HG03025 (cell line): ENCODE data around the gene ZFP36L1.

Experiments used
- ATAC-seq: cut with Tn5 transposase; IDR thresholded peaks from one replicate; pipeline ENCODE4 v1.9.1; 2021; ENCODE audit warnings: mild to moderate bottlenecking, moderate library complexity; ENCODE audit not compliant: unreplicated experiment, low FRiP score

The ZFP36L1 gene

DNA sequence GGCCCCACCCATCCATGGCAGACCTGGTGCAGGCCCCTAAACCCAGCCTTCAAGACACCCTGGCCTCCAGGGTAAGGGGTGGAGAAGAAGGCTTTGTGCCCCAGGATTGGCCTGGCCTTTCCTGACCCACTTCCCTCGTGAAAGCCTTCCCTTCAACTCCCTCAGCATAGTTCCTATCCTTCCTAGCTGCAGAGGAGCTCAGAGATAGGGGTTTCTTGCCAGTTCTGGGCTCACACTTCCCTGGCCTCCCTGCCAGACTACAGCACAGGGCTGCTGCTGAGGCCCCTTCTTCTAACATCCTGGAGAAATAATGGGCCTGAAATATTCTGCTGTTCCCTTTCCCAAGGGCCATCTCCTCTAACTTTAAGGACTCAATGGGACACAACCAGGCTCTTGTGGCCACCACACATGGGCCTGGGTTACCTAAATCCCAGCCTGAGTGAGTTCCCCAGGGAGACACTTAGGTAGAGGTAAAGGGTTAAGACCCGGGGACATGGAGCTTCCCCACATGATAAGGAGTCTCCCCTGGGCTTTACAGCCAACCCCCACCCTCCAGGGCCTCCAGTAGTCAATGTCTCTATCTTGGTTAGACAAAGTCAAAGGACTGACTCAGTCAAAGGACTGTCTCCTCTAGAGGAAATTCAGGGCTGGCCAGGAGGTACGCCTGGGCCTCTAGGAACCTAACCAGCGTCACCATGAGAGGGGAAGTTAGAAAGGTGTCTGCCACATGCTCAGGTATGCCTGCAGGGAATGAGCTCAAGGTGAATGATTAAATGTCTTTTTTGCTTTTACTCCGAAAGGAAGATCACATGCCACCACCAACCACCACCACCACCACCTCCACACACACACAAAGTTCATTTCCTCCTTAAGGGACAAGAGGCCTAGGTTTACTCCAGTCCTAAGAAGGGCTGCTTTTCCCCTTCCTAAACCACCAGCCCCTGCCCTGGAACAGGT, 7.1 kb downstream of the ZFP36L1 start:
- no peak for ATAC-seq

DNA sequence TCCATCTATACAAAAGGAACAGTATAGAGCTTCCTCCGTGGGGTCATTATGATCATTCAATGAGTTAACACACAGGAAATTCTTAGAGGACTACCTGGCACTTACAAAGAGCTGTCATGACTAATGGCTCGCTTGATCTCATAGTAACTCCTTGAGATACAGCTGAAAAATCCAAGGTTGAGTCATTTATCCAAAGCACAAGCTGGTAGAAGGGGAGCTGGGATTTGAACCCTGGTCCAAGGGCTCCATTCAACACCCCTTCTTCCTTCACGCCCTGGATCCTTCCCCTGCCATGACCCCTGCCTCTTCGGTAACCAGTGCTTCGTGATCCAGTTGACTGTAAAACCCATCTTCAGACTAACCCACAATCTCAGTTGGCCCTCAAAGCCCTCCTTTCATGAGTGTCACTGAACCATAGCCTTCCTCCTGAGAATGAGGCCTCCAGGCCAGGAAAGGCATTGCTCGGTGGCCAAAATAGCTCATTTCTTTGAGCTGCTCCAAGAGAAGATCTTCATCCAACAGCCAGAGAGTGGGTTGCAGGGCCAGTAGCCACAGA, 7.8 kb downstream of the ZFP36L1 start:
- ATAC-seq: no peak

DNA sequence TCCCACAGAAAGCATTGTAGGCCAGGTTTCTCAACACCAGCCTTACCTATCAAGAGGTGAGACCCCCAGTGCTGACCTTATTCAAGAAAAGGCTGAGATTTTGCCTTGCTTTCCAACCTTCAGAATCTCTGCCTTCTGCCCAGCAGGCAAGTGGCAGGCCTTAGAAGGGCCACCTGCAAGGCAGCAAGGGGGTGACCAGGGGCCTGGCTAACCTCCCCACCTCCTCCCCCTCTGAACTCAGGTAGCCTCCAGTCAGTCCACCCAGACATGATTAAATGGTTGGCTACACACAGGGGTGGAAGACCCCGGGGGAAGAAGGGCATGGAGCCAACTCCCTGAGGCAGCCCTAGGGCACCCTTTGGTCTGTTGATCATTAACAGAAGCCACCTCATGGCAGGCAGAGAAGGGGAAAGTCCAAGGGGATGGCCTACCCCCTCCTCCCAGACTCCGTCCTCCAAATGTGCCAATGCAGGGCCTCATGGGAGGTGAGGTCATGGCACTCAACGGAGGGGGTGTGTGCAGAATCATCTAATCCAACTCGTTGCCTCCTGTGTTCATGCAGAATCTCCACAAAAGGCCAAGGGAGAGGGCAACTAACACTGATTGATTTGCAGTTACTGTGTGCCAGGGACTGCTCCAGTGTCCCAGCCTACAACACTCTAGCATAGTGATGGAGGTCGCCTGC, 8.5 kb downstream of the ZFP36L1 start:
- no peak for ATAC-seq

DNA sequence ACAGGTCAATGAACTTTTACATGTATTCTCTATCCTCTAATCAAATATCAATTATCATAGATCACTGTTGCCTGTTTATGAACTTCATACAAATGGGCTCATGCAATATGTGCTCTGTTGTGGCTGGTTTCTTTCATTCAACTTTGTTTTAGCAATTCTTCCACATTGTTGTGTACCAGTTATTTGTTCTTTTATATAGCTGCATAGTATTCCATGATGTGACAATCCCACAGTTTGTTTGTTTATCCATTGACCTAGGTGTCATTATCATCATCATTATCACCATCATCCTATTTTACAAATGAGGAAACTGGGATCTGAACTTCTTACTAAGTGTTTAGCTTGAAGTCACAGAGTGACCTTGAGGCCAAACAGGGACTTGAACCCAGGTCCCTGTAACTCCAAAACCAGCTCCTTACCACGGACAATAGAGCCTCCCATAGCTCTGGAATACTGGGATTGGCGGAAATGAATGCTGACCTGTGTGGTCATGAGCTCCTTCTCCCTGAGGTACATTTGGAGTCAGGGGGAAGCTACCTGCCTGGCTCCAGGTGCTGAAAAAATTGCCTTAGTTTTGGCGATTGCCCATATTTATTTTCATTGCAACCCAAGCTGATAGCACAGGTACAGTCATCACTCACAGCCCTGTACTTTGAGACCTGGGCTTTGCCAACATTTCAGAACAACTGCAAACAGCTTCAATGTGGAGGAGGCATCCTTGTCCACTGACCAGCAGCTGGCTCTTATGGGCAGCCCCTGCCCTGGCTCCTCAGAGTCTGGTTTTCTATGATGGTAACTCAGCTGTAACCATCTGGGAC, 9.2 kb downstream of the ZFP36L1 start:
- no peak for ATAC-seq

DNA sequence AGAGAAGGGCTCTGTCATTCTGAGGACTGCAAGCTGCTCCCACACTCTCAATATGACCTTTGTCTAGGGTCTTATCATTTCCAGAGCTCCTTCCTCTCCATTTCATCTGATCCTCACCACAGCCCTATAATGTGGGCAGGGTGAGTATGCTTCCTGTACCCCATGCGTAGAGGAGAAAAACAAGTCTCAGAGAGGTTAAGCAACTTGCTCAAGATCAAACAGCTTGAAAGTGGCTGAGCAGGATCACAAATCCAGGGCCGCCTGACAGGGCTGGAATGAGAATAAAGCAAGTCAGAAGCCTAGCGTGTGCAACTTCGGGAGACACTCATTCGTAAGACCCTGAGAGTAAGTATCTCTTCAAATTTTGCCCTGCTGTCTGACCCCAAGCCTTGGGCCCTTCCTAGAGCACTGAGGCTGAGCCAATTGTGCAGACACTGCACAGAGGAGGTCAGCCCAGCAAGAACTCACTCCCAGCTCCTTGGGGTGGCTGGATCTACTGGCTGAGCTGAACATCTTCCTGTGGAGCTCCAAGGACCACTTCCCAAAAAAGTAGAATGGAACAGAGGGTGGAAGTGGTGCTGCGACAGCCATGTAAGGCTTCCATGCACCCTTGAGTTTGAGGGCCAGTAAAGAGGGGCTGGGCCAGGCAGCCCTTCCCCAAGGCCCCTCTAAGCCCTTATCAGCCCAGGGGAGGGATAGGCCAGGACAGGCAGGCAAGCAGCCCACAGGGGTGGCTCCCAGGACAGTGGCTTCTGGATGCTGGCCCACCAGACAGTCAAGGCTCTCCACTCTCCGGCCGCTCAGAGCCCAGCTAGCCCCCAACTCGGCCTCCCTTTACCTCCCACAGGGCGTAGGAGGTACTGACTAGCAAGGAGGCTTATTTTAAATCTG, 10.5 kb downstream of the ZFP36L1 start:
- no peak for ATAC-seq

DNA sequence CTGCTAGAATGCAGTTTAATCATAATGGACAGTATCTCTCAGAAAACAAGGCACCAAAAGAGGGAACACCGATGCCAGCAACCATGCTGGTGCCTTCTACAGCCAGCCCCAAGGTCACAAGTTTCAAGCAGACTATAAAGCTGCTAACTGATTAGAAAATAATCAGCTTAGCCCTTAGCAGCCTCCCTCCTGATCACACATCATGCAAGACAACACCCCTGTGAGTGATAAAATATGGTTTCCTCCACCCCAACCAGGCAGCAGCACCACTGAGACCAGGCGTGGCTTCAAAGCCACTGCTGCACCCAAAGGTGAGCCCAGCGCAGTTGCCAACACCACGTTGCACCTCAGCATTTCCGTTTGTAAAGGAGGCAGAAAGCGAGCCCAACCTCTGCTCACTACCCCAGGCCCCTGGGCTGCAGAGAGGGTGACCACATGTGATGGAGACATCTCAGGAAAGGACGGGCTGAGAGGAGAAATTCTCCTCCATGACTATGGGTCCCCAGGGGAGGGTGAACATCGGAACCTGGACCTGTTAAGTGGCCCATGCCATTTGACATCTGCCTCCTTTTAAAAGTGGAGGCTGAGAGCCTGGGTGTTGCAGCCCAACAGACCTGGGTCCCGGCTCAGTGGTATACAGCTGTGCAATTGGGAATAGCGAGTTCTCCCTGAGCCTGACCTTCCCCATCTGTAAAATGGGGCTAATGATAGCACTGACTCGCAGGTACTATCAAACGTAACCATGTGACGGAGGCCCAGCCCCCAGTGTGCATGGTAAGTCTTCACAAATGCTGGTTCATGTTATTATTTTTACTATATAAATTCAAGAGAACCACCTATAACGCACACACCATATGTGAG, 11.5 kb downstream of the ZFP36L1 start:
- no peak for ATAC-seq

DNA sequence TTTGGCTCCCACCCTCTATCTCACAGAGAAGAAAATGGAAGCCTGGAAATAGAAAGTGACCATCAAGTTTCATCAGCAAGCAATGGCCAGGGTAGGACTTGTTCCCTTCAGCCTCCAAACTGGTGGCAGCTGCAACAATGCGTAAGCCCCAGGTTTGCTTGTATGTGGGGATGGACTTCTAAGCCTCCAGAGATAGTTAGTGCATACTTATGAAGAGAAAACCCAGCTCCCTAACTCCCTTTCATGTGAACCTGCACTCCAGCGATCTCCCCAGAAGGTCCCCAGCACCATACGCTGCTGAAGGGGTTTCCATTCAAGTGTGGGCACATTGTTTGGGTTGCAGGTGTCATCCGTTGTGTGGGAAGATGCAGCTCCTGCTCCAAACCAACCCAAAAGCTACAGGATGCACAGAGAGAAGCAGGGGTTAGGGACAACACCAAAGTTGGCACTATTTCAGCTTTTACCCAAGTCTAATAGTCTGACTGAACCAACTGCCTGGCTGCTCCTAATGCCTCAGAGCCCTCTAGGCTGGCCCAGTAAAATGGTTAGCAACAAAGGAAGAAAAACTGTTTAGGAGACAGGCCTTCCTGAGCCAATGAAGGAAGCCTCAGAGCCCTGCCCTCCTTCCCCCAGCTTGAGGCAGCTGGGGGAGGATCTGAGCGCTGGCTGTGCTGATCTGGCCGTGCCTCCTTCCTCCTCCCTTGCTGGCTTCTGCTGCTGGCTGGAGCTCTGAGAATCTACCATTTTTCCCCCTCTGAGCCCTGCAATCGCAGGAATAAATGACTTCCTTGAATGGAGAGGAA, 12.3 kb downstream of the ZFP36L1 start:
- no peak for ATAC-seq

DNA sequence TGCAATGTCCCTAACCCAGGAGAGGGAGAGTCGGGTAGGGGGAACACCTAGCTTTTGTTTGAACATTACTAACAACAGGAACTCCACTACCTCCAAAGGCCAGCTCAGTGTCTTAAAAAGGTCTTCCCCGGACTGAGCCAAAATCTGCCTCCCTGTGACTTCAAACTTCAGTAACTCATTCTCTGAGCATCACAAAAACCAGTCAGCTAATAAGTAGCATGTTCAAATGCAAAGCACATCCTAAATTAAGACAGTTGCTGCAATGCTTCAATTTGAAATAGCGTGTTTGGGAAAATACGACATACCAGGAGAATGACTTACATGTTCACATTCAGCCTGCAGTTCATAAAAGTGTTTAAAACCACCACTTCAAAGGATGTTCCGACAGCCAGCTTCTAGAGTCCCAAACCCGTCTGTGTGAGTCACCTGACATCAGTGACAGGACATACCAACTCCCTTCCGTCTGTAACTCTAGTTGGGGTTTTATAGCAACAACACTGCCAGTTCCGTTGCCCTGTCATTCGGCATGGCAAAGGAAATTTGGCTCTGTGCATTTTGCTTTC, 13.0 kb downstream of the ZFP36L1 start:
- no peak for ATAC-seq

DNA sequence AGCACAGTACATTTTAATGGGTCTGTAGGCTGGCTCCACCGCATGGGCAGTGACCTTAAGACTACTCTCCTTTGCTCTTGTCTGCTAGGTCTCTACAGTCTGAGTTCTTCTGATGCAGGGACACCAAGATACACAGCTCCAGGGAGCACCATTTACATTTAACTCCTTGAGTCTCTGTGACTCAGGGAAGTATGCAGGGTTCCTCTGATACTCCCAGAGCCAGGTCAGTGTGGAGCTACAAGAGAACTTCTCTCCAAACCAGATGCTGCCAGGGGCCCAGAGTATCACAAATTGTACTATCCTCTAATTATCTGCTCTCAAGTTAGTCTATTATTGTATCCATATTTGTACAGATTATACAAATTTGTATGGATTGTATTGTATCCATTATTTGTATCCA, 15.2 kb downstream of the ZFP36L1 start:
- no peak for ATAC-seq

DNA sequence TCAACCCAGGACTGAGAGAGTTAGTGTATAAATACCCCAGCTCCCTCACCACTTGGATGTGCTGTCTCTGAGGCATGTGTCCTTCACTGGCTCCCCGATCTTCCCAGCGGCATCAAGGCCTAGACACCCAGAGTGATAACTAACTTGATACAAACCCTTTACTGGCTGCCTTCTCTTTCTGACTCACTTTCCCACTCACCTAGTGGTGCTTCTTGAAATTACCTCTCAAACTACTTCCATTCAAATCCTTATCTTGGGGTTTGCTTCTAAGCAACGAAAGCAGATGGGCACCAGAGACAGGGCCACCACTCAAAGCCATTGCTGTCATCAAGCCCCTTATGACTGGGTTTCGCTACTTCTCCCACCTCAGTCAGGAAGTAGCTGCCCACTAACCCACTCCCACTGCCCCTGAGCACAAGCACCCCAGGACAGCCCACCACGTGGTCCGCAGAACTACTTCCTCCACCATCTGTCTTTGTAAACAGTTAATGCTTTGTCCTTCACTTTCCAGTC, 17.2 kb downstream of the ZFP36L1 start:
- ATAC-seq: no peak

DNA sequence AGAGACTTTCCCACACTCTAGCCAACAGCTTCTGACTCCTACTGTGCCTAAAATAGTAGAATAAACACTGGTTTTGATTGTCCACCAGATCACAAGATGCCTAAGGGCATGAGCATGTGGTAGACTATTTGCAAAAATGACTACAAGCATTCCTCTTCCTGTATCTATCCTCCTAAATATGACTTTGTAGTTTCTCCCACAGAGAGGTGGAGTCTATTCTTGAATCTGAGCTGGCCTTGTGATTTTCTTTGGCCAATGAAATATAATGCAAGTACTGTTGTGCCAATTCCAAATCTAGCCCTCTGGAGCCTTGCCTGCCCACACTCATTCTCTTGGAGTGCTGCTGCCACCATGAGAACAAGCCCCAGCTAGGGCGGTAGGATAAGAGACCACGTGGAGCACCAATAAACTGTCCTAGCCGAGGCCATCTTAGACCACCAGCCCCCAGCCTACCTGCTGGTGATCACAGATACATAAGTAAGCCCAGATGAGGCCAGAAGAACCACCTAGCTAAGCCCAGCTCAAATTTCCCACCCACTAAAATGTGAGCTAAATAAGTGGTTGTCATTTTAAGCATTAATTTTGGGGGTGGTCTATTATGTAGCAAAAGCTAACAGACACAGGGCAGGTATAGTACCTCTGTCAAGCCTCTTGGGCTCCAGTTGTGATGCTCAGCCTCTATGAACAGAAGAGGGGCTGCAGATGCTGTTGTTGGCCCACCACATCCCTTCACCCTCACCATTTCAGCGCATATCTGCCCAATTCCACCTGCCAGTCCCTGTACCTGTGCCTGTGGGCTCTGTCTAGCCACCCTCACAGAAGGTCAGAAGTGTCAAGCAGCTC, 17.9 kb downstream of the ZFP36L1 start:
- ATAC-seq: no peak

DNA sequence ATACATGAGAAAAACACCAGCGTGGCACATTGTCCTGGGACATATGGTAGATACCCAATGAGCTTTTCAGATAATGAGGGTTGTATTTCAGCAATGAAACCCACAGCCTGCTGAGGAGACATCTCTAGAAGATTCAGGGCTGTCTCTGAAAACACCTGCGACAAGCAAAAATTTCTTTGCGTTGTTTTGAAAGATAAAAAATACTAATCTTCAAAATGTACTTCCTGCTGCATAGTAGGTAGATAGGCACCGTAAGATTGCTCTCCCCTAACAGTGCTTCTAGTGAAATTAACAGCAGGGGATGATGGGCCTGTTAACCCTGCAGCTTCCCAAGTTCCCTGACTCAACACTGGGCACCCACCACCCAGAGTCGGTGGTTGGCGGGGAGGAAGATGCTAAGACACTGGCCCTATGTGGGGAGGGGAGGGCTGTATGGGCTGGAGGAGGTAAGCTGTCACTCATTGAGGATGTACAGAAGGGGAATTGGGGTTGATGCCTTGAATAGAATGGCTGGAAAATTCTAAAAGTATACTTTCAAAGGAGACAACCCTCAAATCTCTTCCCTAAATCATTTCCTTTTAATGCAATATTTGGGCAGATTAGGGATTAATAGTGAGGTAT, 20.0 kb downstream of the ZFP36L1 start:
- ATAC-seq: no peak

DNA sequence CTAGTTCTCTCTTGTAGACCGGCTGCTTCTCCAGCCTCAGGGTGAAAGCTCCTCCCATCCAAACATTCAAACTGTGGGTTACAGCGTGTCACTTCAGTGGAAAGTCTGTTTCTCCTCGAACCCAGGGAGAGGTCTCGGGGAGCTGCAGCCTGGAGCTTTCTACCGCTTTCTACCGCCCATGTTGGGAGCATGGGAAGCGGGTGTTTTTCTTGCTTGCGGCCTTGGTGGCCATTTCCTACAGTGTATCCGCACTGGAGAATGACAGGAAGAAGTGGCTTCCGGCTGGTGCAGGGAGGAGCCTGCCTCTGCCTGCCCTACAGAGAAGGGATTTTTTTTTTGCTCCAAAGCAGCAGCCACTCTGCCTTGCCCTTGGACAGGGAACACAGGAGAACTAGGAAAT, 21.2 kb downstream of the ZFP36L1 start:
- ATAC-seq: no peak

DNA sequence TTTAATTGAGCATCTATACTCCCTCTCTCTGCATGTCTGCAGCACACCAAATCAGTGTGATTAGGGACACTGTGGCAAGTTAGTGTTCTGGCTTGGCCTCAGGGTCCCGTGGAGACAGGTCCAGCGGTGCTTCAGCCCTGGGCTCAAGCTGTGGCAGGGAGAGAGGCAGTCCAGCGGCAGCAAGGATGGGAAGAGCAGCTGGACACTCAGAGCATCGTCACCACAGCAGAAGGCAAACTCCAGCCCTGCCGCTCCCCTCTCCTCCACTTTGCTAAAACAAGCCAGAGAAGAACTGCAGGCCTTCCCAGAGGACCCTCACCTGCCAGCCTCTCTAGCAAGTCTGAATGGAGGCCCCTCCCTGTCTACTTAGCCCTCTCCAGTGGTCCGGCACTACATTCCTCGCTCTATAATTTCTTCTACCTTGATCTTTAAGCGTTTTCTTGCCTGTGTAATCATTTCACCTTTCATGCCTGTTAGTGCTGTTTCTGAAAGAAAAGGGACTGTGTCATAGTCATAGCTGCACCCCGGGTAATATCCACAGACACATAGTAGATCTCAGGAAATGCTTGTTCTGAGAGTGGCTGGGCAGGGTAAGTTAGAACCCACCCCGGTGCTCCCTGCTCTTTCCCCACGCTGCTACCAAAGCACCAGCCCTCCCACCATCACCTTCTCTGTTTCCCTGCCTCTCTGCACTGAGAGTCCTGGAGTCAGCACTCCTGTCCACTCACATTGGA, 22.1 kb downstream of the ZFP36L1 start:
- ATAC-seq: no peak

DNA sequence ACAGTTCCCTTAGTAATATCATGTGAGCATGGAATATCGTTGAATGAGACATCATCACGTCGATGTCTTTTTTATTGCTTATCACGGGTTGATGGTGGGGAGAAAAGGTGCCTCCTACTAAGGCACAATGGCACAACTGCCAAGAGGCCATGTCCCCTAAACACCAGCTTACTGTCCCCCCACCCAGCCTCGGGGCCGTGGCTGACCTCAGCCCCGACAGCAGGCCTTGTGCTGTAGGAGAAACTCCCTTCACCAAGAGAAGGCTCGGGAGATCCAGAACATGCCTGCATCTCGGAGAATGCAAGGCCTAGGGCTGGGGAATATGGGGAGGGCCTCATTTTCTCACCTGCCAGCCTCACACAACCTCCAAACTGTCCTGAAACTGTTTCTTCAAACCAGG, 22.8 kb downstream of the ZFP36L1 start:
- no peak for ATAC-seq
